ENCODE data around the gene HEPHL1. TPM values are rescaled to one million over a fixed set of nuclear protein-coding genes. Genes with fewer than 3 reads are reported as not detected.

The HEPHL1 gene
- polyA plus RNA-seq, 3 donors = not detected

- Histone ChIP-seq H3K9me3 (replicated peaks in 1 of 2; ENCODE audit: control insufficient read depth in 1 of 2, insufficient read depth in 1 of 2, low read length in 2 of 2) (peaks cover 0 to 3% of the 10 kb centered on the region in 2 donors), H3K79me2 (ENCODE audit: insufficient read depth, low read length) (no peaks in the 10 kb centered on the region), H2AFZ (ENCODE audit: insufficient read depth, low read depth, low read length, poor library complexity, severe bottlenecking) (no peak overlapping the region), H3K9ac (ENCODE audit: insufficient read depth, low read length, poor library complexity, severe bottlenecking) (no peak overlapping the region), H3K4me1 (ENCODE audit: control insufficient read depth in 1 of 2, insufficient read depth in 2 of 2, low read length in 2 of 2) (no peaks in the 10 kb centered on the region), H3K36me3 (replicated peaks in 1 of 2; ENCODE audit: control insufficient read depth in 1 of 2, insufficient read depth in 2 of 2, low read length in 2 of 2) (no peaks in the 10 kb centered on the region), H3K4me2 (replicated peaks; ENCODE audit: extremely low read depth, low read length, poor library complexity, severe bottlenecking) (no peak overlapping the region), H4K20me1 (ENCODE audit: insufficient read depth, low read length) (no peaks in the 10 kb centered on the region), H3K27ac (ENCODE audit: low read depth in 1 of 2, low read length in 2 of 2) (no peak overlapping the region), H3K27me3 (ENCODE audit: control insufficient read depth in 2 of 2, insufficient read depth in 2 of 2, low read length in 2 of 2) (no peaks in the 10 kb centered on the region), H3K4me3 (replicated peaks in 1 of 3; ENCODE audit: low read depth in 2 of 3, low read length in 3 of 3) (no peak overlapping the region)
- Mint-ChIP-seq H3K27me3 (ENCODE audit: low read depth in 3 of 3) (peaks cover 0 to 2% (median 0%) of the 10 kb centered on the region in 3 donors), H3K4me3 (no peak overlapping the region), H3K4me1 (no peaks in the 10 kb centered on the region), H3K9me3 (peaks cover 2 to 10% (median 5%) of the 10 kb centered on the region in 7 donors), H3K27ac (no peak overlapping the region), H3K36me3 (no peaks in the 10 kb centered on the region)
- no peak for TF ChIP-seq CTCF (IDR thresholded peaks at IDR 0.05)
- no CpG with 5 or more reads among the region's 2 CpGs for WGBS (ENCODE audit: insufficient coverage)
- intact Hi-C loops (cut with micrococcal nuclease) = no loop called here
- DNase-seq = no peak
Observed at GRCh38 chr11:94000659-94001058, 20.5 kb upstream of the HEPHL1 start.

GRCh38 chr11:94002226-94002625, 18.9 kb upstream of the HEPHL1 start:
- Mint-ChIP-seq H3K4me3 (no peak overlapping the region), H3K4me1 (no peaks in the 10 kb centered on the region), H3K27me3 (ENCODE audit: low read depth in 3 of 3) (no peaks in the 10 kb centered on the region), H3K9me3 (peaks cover 2 to 10% (median 6%) of the 10 kb centered on the region in 7 donors), H3K27ac (no peak overlapping the region), H3K36me3 (no peaks in the 10 kb centered on the region)
- H3K9me3 ChIP-seq (replicated peaks in 1 of 2; ENCODE audit: control insufficient read depth in 1 of 2, insufficient read depth in 1 of 2, low read length in 2 of 2) = no peaks in the 10 kb centered on the region
- H3K27me3 ChIP-seq (ENCODE audit: control insufficient read depth in 2 of 2, insufficient read depth in 2 of 2, low read length in 2 of 2) = no peaks in the 10 kb centered on the region
- H3K4me2 ChIP-seq (replicated peaks; ENCODE audit: extremely low read depth, low read length, poor library complexity, severe bottlenecking) = no peak overlapping the region
- no peaks in the 10 kb centered on the region for H3K79me2 ChIP-seq (ENCODE audit: insufficient read depth, low read length)
- H3K9ac ChIP-seq (ENCODE audit: insufficient read depth, low read length, poor library complexity, severe bottlenecking) = no peak overlapping the region
- no peaks in the 10 kb centered on the region for H3K4me1 ChIP-seq (ENCODE audit: control insufficient read depth in 1 of 2, insufficient read depth in 2 of 2, low read length in 2 of 2)
- intact Hi-C loops (cut with micrococcal nuclease) = no loop called here
- H3K27ac ChIP-seq (ENCODE audit: low read depth in 1 of 2, low read length in 2 of 2) = no peak overlapping the region
- no peak for TF ChIP-seq CTCF (IDR thresholded peaks at IDR 0.05)
- no peak overlapping the region for H3K4me3 ChIP-seq (replicated peaks in 1 of 3; ENCODE audit: low read depth in 2 of 3, low read length in 3 of 3)
- H2AFZ ChIP-seq (ENCODE audit: insufficient read depth, low read depth, low read length, poor library complexity, severe bottlenecking) = no peak overlapping the region
- no peaks in the 10 kb centered on the region for H4K20me1 ChIP-seq (ENCODE audit: insufficient read depth, low read length)
- H3K36me3 ChIP-seq (replicated peaks in 1 of 2; ENCODE audit: control insufficient read depth in 1 of 2, insufficient read depth in 2 of 2, low read length in 2 of 2) = no peaks in the 10 kb centered on the region
- no peak for DNase-seq
- WGBS (ENCODE audit: insufficient coverage) = no CpG with 5 or more reads among the region's 2 CpGs

Data from CD14-positive monocyte (primary cell).